Neural cell (in vitro differentiated cells): ENCODE data around the gene MSH3. TPM values are rescaled to one million over a fixed set of nuclear protein-coding genes. Genes with fewer than 3 reads are reported as not detected.

Experiments
- H2AFZ ChIP-seq: fragments of 200-600, 300-800 bp; sonication (generic), shearing (Covaris generic); 2 replicates; pipeline ENCODE4 v1.6.0; 2014; ENCODE audit warnings: low read depth, mild to moderate bottlenecking, antibody characterized with exemption, low read length, moderate library complexity
- H3F3A ChIP-seq: fragments of 200-600 bp; shearing (Covaris generic); 2 replicates; pipeline ENCODE4 v1.6.1; 2016; ENCODE audit warnings: mild to moderate bottlenecking, moderate library complexity, mixed read lengths, antibody characterized with exemption, low read length; ENCODE audit not compliant: insufficient read depth, poor library complexity, severe bottlenecking
- H3K27ac ChIP-seq: fragments of 200-600, 300-800 bp; sonication (generic), shearing (Covaris generic); 2 replicates; pipeline ENCODE4 v1.5.1; 2014; ENCODE audit warnings: mild to moderate bottlenecking, low read length, moderate library complexity
- H3K27me3 ChIP-seq: fragments of 300-800, 200-600 bp; sonication (generic), shearing (Covaris generic); 2 replicates; pipeline ENCODE4 v1.6.0; 2014; ENCODE audit warnings: mild to moderate bottlenecking, low read depth, low read length, moderate library complexity; ENCODE audit not compliant: insufficient read depth
- H3K36me3 ChIP-seq: fragments of 300-800, 200-600 bp; sonication (generic), shearing (Covaris generic); 2 replicates; pipeline ENCODE4 v1.5.1; 2014; ENCODE audit warnings: mild to moderate bottlenecking, antibody characterized with exemption, low read length, moderate library complexity; ENCODE audit not compliant: insufficient read depth
- H3K4me2 ChIP-seq: fragments of 300-800, 200-600 bp; sonication (generic), shearing (Covaris generic); 2 replicates; pipeline ENCODE4 v1.6.0; 2014; ENCODE audit warnings: mild to moderate bottlenecking, low read length
- H3K4me3 ChIP-seq: fragments of 300-800, 200-600 bp; sonication (generic), shearing (Covaris generic); 2 replicates; pipeline ENCODE4 v1.5.1; 2014; ENCODE audit warnings: mild to moderate bottlenecking, low read length, moderate library complexity
- H3K79me2 ChIP-seq: fragments of 200-600 bp; shearing (Covaris generic); replicated peaks from 2 replicates; pipeline ENCODE4 v1.6.0; 2014; ENCODE audit warnings: mild to moderate bottlenecking, low read length, moderate library complexity; ENCODE audit not compliant: insufficient read depth
- H3K9ac ChIP-seq: fragments of 300-800, 200-600 bp; sonication (generic), shearing (Covaris generic); 2 replicates; pipeline ENCODE4 v1.6.1; 2016; ENCODE audit warnings: mild to moderate bottlenecking, low read length, mixed read lengths
- H3K9me2 ChIP-seq: fragments of 200-600 bp; shearing (Covaris generic); 2 replicates; pipeline ENCODE4 v1.6.1; 2016; ENCODE audit warnings: mild to moderate bottlenecking, low read length, mixed read lengths; ENCODE audit not compliant: insufficient read depth
- H3K9me3 ChIP-seq: fragments of 200-600, 300-800 bp; sonication (generic), shearing (Covaris generic); 2 replicates; pipeline ENCODE4 v1.6.1; 2016; ENCODE audit warnings: mild to moderate bottlenecking, mixed run types, low read length, moderate library complexity, mixed read lengths
- H4K20me1 ChIP-seq: fragments of 200-600 bp; shearing (Covaris generic); 2 replicates; pipeline ENCODE4 v1.6.1; 2016; ENCODE audit warnings: mild to moderate bottlenecking, mixed run types; ENCODE audit not compliant: insufficient read depth
- EP300 ChIP-seq: fragments of 450-650 bp; conservative IDR thresholded peaks from 2 replicates; pipeline ENCODE4 v1.6.1; 2014; ENCODE audit warnings: antibody characterized with exemption, mild to moderate bottlenecking, moderate library complexity; ENCODE audit not compliant: poor library complexity, severe bottlenecking
- EZH2 ChIP-seq: fragments of 200-600, 300-800 bp; shearing (Covaris generic), sonication (generic); IDR thresholded peaks from 2 replicates; pipeline ENCODE4 v1.6.1; 2014; ENCODE audit warnings: antibody characterized with exemption, low read length, borderline replicate concordance, mild to moderate bottlenecking; ENCODE audit not compliant: insufficient read depth, poor library complexity, severe bottlenecking
- MXI1 ChIP-seq: fragments of 450-650 bp; conservative IDR thresholded peaks from 2 replicates; pipeline ENCODE4 v1.6.1; 2014; ENCODE audit warnings: antibody characterized with exemption, mild to moderate bottlenecking; ENCODE audit not compliant: poor library complexity, severe bottlenecking
- POLR2AphosphoS5 ChIP-seq: IDR thresholded peaks from 2 replicates; pipeline ENCODE4 v1.6.1; 2012
- RAD21 ChIP-seq: fragments of 450-650 bp; conservative IDR thresholded peaks from 2 replicates; pipeline ENCODE4 v1.6.1; 2014; ENCODE audit warnings: antibody characterized with exemption, mild to moderate bottlenecking, moderate library complexity
- SMC3 ChIP-seq: fragments of 450-650 bp; conservative IDR thresholded peaks from 2 replicates; pipeline ENCODE4 v1.6.1; 2014; ENCODE audit warnings: antibody characterized with exemption, mild to moderate bottlenecking, moderate library complexity; ENCODE audit not compliant: poor library complexity
- TAF1 ChIP-seq: IDR thresholded peaks from 2 replicates; pipeline ENCODE4 v1.6.1; 2012; ENCODE audit warnings: low read depth
- polyA plus RNA-seq: library from polyadenylated mRNA; depleted of rRNA; stranded (reverse); fragments of >200 nt; gene quantifications from 2 replicates; pipeline ENCODE4 v1.2.3, GENCODE V29; 2014
- TF ChIP-seq, protein P1 (sequence below): fragments of 450-650 bp; IDR thresholded peaks from 2 replicates; pipeline ENCODE4 v1.5.1; 2014; ENCODE audit warnings: antibody characterized with exemption, mild to moderate bottlenecking, moderate library complexity; ENCODE audit not compliant: poor library complexity, severe bottlenecking
- TF ChIP-seq, protein P2 (sequence below): IDR thresholded peaks from 2 replicates; pipeline ENCODE4 v1.6.1; 2012; ENCODE audit warnings: borderline replicate concordance

The MSH3 gene
- polyA plus RNA-seq, 1 donor from 2014 or later = 9.8 TPM

DNA sequence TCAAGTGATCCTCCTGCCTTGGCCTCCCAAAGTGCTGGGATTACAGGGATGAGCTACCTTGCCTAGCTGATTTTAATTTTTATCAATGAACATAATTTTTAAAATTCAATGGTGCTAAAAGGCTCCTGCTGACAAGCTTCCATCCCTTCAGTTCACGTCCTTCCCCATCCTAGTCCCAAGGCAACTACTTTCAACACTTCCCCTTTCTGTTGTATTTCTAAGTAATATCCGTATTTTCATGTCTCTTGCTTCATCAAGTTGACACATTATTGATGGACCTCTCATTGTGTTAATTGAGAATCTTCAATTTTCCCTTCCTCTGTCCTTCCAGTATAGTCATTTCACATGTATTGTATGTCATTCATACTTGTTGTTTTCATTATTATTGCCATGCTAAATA, 211.9 kb downstream of the MSH3 start:
- no peak overlapping the region for H3K9ac ChIP-seq
- no peaks in the 10 kb centered on the region for H3K79me2 ChIP-seq
- no peak overlapping the region for H3K4me2 ChIP-seq
- no peak overlapping the region for H3K4me3 ChIP-seq
- no peaks in the 10 kb centered on the region for H4K20me1 ChIP-seq
- no peaks in the 10 kb centered on the region for H3K9me3 ChIP-seq
- no peak overlapping the region for H3K27ac ChIP-seq
- H2AFZ ChIP-seq = no peak overlapping the region
- no peaks in the 10 kb centered on the region for H3K36me3 ChIP-seq
- no peak for TF ChIP-seq SMC3
- no peak for TF ChIP-seq POLR2AphosphoS5
- TF ChIP-seq, protein P1, sequence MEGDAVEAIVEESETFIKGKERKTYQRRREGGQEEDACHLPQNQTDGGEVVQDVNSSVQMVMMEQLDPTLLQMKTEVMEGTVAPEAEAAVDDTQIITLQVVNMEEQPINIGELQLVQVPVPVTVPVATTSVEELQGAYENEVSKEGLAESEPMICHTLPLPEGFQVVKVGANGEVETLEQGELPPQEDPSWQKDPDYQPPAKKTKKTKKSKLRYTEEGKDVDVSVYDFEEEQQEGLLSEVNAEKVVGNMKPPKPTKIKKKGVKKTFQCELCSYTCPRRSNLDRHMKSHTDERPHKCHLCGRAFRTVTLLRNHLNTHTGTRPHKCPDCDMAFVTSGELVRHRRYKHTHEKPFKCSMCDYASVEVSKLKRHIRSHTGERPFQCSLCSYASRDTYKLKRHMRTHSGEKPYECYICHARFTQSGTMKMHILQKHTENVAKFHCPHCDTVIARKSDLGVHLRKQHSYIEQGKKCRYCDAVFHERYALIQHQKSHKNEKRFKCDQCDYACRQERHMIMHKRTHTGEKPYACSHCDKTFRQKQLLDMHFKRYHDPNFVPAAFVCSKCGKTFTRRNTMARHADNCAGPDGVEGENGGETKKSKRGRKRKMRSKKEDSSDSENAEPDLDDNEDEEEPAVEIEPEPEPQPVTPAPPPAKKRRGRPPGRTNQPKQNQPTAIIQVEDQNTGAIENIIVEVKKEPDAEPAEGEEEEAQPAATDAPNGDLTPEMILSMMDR = no peak
- H3F3A ChIP-seq = no peaks in the 10 kb centered on the region
- no peaks in the 10 kb centered on the region for H3K27me3 ChIP-seq
- H3K9me2 ChIP-seq = no peaks in the 10 kb centered on the region

DNA sequence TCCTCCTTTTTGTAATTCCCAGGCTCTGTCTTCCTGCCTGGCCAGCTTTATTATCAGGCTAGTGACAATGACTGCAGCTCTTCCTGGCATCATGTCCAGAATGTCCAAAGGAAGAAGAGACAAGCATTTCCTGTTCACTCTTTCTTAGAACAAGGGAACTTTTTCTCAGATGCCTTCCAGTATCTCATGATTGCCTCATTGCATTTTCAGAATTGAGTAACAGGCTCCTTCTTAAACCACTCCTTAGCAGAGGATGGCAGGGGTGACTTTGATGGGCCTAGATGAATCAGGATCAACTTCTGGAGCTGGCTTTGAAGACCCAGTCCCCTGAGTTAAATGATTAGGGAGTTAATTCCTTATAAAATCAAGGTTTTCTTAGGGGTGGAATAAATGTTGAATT, 212.8 kb downstream of the MSH3 start:
- H3K36me3 ChIP-seq = no peaks in the 10 kb centered on the region
- H3K4me3 ChIP-seq = no peak overlapping the region
- H3K9me2 ChIP-seq = no peaks in the 10 kb centered on the region
- no peaks in the 10 kb centered on the region for H3F3A ChIP-seq
- no peaks in the 10 kb centered on the region for H3K9me3 ChIP-seq
- TF ChIP-seq MXI1 (no peak), POLR2AphosphoS5 (no peak), SMC3 (no peak), EP300 (no peak), RAD21 (no peak), TAF1 (no peak), EZH2 (no peak)
- TF ChIP-seq, protein P1 = no peak
- TF ChIP-seq, protein P2, sequence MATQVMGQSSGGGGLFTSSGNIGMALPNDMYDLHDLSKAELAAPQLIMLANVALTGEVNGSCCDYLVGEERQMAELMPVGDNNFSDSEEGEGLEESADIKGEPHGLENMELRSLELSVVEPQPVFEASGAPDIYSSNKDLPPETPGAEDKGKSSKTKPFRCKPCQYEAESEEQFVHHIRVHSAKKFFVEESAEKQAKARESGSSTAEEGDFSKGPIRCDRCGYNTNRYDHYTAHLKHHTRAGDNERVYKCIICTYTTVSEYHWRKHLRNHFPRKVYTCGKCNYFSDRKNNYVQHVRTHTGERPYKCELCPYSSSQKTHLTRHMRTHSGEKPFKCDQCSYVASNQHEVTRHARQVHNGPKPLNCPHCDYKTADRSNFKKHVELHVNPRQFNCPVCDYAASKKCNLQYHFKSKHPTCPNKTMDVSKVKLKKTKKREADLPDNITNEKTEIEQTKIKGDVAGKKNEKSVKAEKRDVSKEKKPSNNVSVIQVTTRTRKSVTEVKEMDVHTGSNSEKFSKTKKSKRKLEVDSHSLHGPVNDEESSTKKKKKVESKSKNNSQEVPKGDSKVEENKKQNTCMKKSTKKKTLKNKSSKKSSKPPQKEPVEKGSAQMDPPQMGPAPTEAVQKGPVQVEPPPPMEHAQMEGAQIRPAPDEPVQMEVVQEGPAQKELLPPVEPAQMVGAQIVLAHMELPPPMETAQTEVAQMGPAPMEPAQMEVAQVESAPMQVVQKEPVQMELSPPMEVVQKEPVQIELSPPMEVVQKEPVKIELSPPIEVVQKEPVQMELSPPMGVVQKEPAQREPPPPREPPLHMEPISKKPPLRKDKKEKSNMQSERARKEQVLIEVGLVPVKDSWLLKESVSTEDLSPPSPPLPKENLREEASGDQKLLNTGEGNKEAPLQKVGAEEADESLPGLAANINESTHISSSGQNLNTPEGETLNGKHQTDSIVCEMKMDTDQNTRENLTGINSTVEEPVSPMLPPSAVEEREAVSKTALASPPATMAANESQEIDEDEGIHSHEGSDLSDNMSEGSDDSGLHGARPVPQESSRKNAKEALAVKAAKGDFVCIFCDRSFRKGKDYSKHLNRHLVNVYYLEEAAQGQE = no peak
- no peak overlapping the region for H3K9ac ChIP-seq
- no peaks in the 10 kb centered on the region for H3K27me3 ChIP-seq
- no peak overlapping the region for H3K27ac ChIP-seq
- no peak overlapping the region for H3K4me2 ChIP-seq
- H2AFZ ChIP-seq = no peak overlapping the region
- no peaks in the 10 kb centered on the region for H3K79me2 ChIP-seq
- no peaks in the 10 kb centered on the region for H4K20me1 ChIP-seq
